HEK293 (cell line): ENCODE data around the gene SIRPA.

Source experiments
- CTCF ChIA-PET: fragments of 350-600 bp; formaldehyde crosslinking; extraction: SDS; loops from one replicate; lab custom pipeline; 2021; ENCODE audit warnings: antibody characterized with exemption; lab: Yijun Ruan, JAX
- POLR2A ChIA-PET: fragments of 300-600 bp; formaldehyde crosslinking; extraction: SDS; loops from one replicate; lab custom pipeline; 2020; ENCODE audit warnings: antibody characterized with exemption, inconsistent platforms; lab: Yijun Ruan, JAX
- H3K27ac ChIP-seq: fragments of 200-500 bp; sonication (Bioruptor generic); 2 replicates; pipeline ENCODE4 v1.5.1; 2014; ENCODE audit warnings: low read depth, low read length, control low read depth, inconsistent platforms; ENCODE audit errors: extremely low read depth
- H3K36me3 ChIP-seq, 2 experiments: fragments of 200-500 bp in 1 of 2; sonication (Bioruptor generic) in 1 of 2; 1 replicate in 1 of 2; 2 replicates in 1 of 2; pipeline ENCODE4 v1.5.1; 2014 to 2017; ENCODE audit warnings: inconsistent platforms in 2 of 2, low read length in 2 of 2; ENCODE audit not compliant: control insufficient read depth in 2 of 2, insufficient read depth in 1 of 2
- H3K4me1 ChIP-seq: fragments of 200-500 bp; sonication (Bioruptor generic); 2 replicates; pipeline ENCODE4 v1.5.1; 2014; ENCODE audit warnings: mild to moderate bottlenecking, low read length, inconsistent platforms; ENCODE audit not compliant: control insufficient read depth, insufficient read depth
- H3K4me3 ChIP-seq: 2 replicates; pipeline ENCODE4 v1.5.1; 2011; ENCODE audit warnings: low read depth, mild to moderate bottlenecking, control low read depth, low read length, moderate library complexity
- H3K9me3 ChIP-seq: fragments of 200-500 bp; sonication (Bioruptor generic); 2 replicates; pipeline ENCODE4 v1.5.1; 2014; ENCODE audit warnings: low read depth, low read length, inconsistent platforms; ENCODE audit not compliant: control insufficient read depth, insufficient read depth
- FEZF1 ChIP-seq: fragments of 450-650 bp; formaldehyde crosslinking; IDR thresholded peaks from 2 replicates; pipeline ENCODE4 v1.5.1; 2016; ENCODE audit warnings: missing biosample characterization, missing genetic modification characterization
- PRDM6 ChIP-seq: fragments of 450-650 bp; formaldehyde crosslinking; IDR thresholded peaks from 2 replicates; pipeline ENCODE4 v1.5.1; 2017; ENCODE audit warnings: missing biosample characterization, missing genetic modification characterization
- SCRT1 ChIP-seq: fragments of 450-650 bp; formaldehyde crosslinking; IDR thresholded peaks from 2 replicates; pipeline ENCODE4 v1.5.1; 2016; ENCODE audit warnings: missing biosample characterization, missing genetic modification characterization, borderline replicate concordance
- SETDB1 ChIP-seq: IDR thresholded peaks from one replicate; pipeline ENCODE4 v1.6.1; 2017; ENCODE audit warnings: mild to moderate bottlenecking, low read length, moderate library complexity, mixed read lengths; ENCODE audit not compliant: insufficient read length
- ZIC2 ChIP-seq: fragments of 450-650 bp; formaldehyde crosslinking; IDR thresholded peaks from 2 replicates; pipeline ENCODE4 v1.5.1; 2016; ENCODE audit warnings: missing biosample characterization, missing genetic modification characterization
- ZNF155 ChIP-seq: fragments of 450-650 bp; formaldehyde crosslinking; IDR thresholded peaks from 2 replicates; pipeline ENCODE4 v1.5.1; 2016; ENCODE audit warnings: missing biosample characterization, missing genetic modification characterization
- ZNF280D ChIP-seq: fragments of 450-650 bp; formaldehyde crosslinking; IDR thresholded peaks from 2 replicates; pipeline ENCODE4 v1.5.1; 2016; ENCODE audit warnings: missing biosample characterization, missing genetic modification characterization
- ZNF324 ChIP-seq: fragments of 450-650 bp; formaldehyde crosslinking; IDR thresholded peaks from 2 replicates; pipeline ENCODE4 v1.5.1; 2016; ENCODE audit warnings: missing biosample characterization, missing genetic modification characterization
- ZNF398 ChIP-seq: fragments of 450-650 bp; formaldehyde crosslinking; IDR thresholded peaks from 2 replicates; pipeline ENCODE4 v1.5.1; 2017; ENCODE audit warnings: missing biosample characterization, missing genetic modification characterization
- ZNF560 ChIP-seq: fragments of 450-650 bp; formaldehyde crosslinking; IDR thresholded peaks from 2 replicates; pipeline ENCODE4 v1.5.1; 2017; ENCODE audit warnings: missing biosample characterization, missing genetic modification characterization, borderline replicate concordance
- ZNF621 ChIP-seq: fragments of 450-650 bp; formaldehyde crosslinking; IDR thresholded peaks from 2 replicates; pipeline ENCODE4 v1.5.1; 2017; ENCODE audit warnings: missing biosample characterization, missing genetic modification characterization
- ZNF654 ChIP-seq: fragments of 450-650 bp; formaldehyde crosslinking; IDR thresholded peaks from 2 replicates; pipeline ENCODE4 v1.5.1; 2016; ENCODE audit warnings: low read depth, missing biosample characterization, missing genetic modification characterization
- ZNF664 ChIP-seq: fragments of 450-650 bp; formaldehyde crosslinking; IDR thresholded peaks from 2 replicates; pipeline ENCODE4 v1.5.1; 2016; ENCODE audit warnings: missing biosample characterization, missing genetic modification characterization
- ZNF776 ChIP-seq: fragments of 450-650 bp; formaldehyde crosslinking; IDR thresholded peaks from 2 replicates; pipeline ENCODE4 v1.5.0; 2017; ENCODE audit warnings: missing biosample characterization, missing genetic modification characterization, borderline replicate concordance
- ZNF843 ChIP-seq: fragments of 450-650 bp; formaldehyde crosslinking; IDR thresholded peaks from 2 replicates; pipeline ENCODE4 v1.5.1; 2016; ENCODE audit warnings: missing biosample characterization, missing genetic modification characterization

SIRPA gene

GRCh38 chr20:1879934-1880333 is 15.3 kb upstream of the SIRPA start:
- TF ChIP-seq SETDB1, result no peak
- TF ChIP-seq ZNF560 (tag by site-specific recombination), result no peak
- TF ChIP-seq ZNF664 (tag by site-specific recombination), result peak; percentile 68; the same call in 1 of the 2 replicates
- TF ChIP-seq ZIC2 (tag by site-specific recombination), result peak; percentile 51

GRCh38 chr20:1880529-1881239 is 14.5 kb upstream of the SIRPA start:
- no peak for TF ChIP-seq ZNF654 (tag by site-specific recombination)
- TF ChIP-seq ZNF324, result no peak
- TF ChIP-seq ZNF398 (tag by site-specific recombination), result no peak
- no peak for TF ChIP-seq ZNF621 (tag by site-specific recombination)
- no peak for TF ChIP-seq ZNF155
- TF ChIP-seq PRDM6 (tag by site-specific recombination), result no peak
- no peak for TF ChIP-seq ZNF843 (tag by site-specific recombination)
- no peak for TF ChIP-seq FEZF1
- no peak for TF ChIP-seq ZNF776 (tag by site-specific recombination)
- no peak for TF ChIP-seq ZNF280D (tag by site-specific recombination)
- TF ChIP-seq SCRT1 (tag by site-specific recombination), result no peak
- no peaks in the 10 kb centered on the region for H3K9me3 ChIP-seq
- no peak overlapping the region for H3K4me3 ChIP-seq
- H3K36me3 ChIP-seq, result no peaks in the 10 kb centered on the region
- ChIA-PET CTCF (interaction anchor here (1.1 kb wide), 1 partner anchor 79 kb away, joined by 4 read pairs; no protein-coding TSS in a partner anchor), POLR2A (no interaction called here)
- H3K4me1 ChIP-seq, result 0 out of 2 replicates have a peak, but pooled peaks cover 5% of the 10 kb centered on the region
- H3K27ac ChIP-seq, result no peak overlapping the region

More at GRCh38 chr20:1879934-1880333, 15.3 kb upstream of the SIRPA start:
- Histone ChIP-seq H3K27ac (no peak overlapping the region), H3K4me3 (no peak overlapping the region), H3K4me1 (0 out of 2 replicates have a peak, but pooled peaks cover 5% of the 10 kb centered on the region), H3K9me3 (no peaks in the 10 kb centered on the region), H3K36me3 (no peaks in the 10 kb centered on the region)
- POLR2A ChIA-PET, result interaction anchor here (1.9 kb wide), 1 partner anchor 10 kb away, joined by 10 read pairs; no protein-coding TSS in a partner anchor
- CTCF ChIA-PET, result interaction anchor here (1.1 kb wide), 1 partner anchor 78 kb away, joined by 4 read pairs; no protein-coding TSS in a partner anchor
